Activated CD8-positive, alpha-beta memory T cell treated with anti-CD3 and anti-CD28 coated beads for 4 hours (primary cell): ENCODE results near the gene XPC.

ENCODE experiments used
- DNase-seq, 2 donors: peaks; one replicate each; pipeline ENCODE4 v3.0.0-alpha.2; 2020; ENCODE audit warnings: low read depth in 2 of 2

XPC gene

GRCh38 chr3:14170531-14171159 is 7.8 kb downstream of the XPC start:
- no peak for DNase-seq

- no peak for DNase-seq
These were observed 8.5 kb downstream of the XPC start for GRCh38 chr3:14169871-14170270.

- no peak for DNase-seq
These were observed 9.0 kb downstream of the XPC start for GRCh38 chr3:14169435-14169834.

GRCh38 chr3:14166877-14167603 is 11.4 kb downstream of the XPC start:
- no peak for DNase-seq

- DNase-seq = no peak
These were observed 16.2 kb downstream of the XPC start for GRCh38 chr3:14162178-14162577.

GRCh38 chr3:14161282-14161681 is 17.1 kb downstream of the XPC start:
- DNase-seq = no peak

- no peak for DNase-seq
These were observed 19.0 kb downstream of the XPC start for GRCh38 chr3:14159426-14159825.

- no peak for DNase-seq
These were observed 20.0 kb downstream of the XPC start for GRCh38 chr3:14158370-14158769.

GRCh38 chr3:14157951-14158350 is 20.4 kb downstream of the XPC start:
- no peak for DNase-seq

- DNase-seq = no peak
These were observed 21.4 kb downstream of the XPC start for GRCh38 chr3:14156843-14157561.

- no peak for DNase-seq
These were observed 22.2 kb downstream of the XPC start for GRCh38 chr3:14156201-14156600.

- no peak for DNase-seq
These were observed 23.4 kb downstream of the XPC start for GRCh38 chr3:14154895-14155440.

- no peak for DNase-seq
These were observed 24.1 kb downstream of the XPC start for GRCh38 chr3:14154276-14154675.

- DNase-seq = no peak
These were observed 24.7 kb downstream of the XPC start for GRCh38 chr3:14153663-14154062.

GRCh38 chr3:14152963-14153355 is 25.4 kb downstream of the XPC start:
- DNase-seq = no peak

GRCh38 chr3:14152233-14152962 is 26.0 kb downstream of the XPC start:
- DNase-seq = no peak

GRCh38 chr3:14151471-14152083 is 26.8 kb downstream of the XPC start:
- no peak for DNase-seq

- DNase-seq = no peak
These were observed 27.7 kb downstream of the XPC start for GRCh38 chr3:14150491-14151230.

- no peak for DNase-seq
These were observed 28.3 kb downstream of the XPC start for GRCh38 chr3:14150078-14150477.

GRCh38 chr3:14148041-14148985 is 30.1 kb downstream of the XPC start:
- DNase-seq = no peak
